ENCODE results near the gene CELF2. TPM values are rescaled to one million over a fixed set of nuclear protein-coding genes. Genes with fewer than 3 reads are reported as not detected.

The CELF2 gene
- total RNA-seq, 1 donor from 2014 or later: 27.5 TPM

GRCh38 chr10:11110539-11110938 lies 92.9 kb downstream of the CELF2 start:
- no peak for TF ChIP-seq CTCF (IDR thresholded peaks at IDR 0.05; ENCODE audit: unreplicated experiment)
- H3K9me3 Mint-ChIP-seq (ENCODE audit: unreplicated experiment): no peaks in the 10 kb centered on the region
- no peak overlapping the region for H3K27ac Mint-ChIP-seq (ENCODE audit: unreplicated experiment)
- no peaks in the 10 kb centered on the region for H3K36me3 Mint-ChIP-seq (ENCODE audit: low read depth, unreplicated experiment)
- H3K4me3 Mint-ChIP-seq (ENCODE audit: unreplicated experiment): no peak overlapping the region
- peaks cover 6% of the 10 kb centered on the region for H3K4me1 Mint-ChIP-seq (ENCODE audit: unreplicated experiment)
- DNase-seq (ENCODE audit: low spot score): no peak
- H3K27me3 Mint-ChIP-seq (ENCODE audit: unreplicated experiment): no peaks in the 10 kb centered on the region

- Mint-ChIP-seq H3K36me3 (ENCODE audit: low read depth, unreplicated experiment) (no peaks in the 10 kb centered on the region), H3K27ac (ENCODE audit: unreplicated experiment) (no peak overlapping the region), H3K4me3 (ENCODE audit: unreplicated experiment) (no peak overlapping the region), H3K27me3 (ENCODE audit: unreplicated experiment) (no peaks in the 10 kb centered on the region), H3K4me1 (ENCODE audit: unreplicated experiment) (peaks cover 3% of the 10 kb centered on the region), H3K9me3 (ENCODE audit: unreplicated experiment) (no peaks in the 10 kb centered on the region)
- TF ChIP-seq CTCF (IDR thresholded peaks at IDR 0.05; ENCODE audit: unreplicated experiment): no peak
- no peak for DNase-seq (ENCODE audit: low spot score)
These were observed 93.8 kb downstream of the CELF2 start for GRCh38 chr10:11111490-11111889.

GRCh38 chr10:11112718-11113117 lies 95.0 kb downstream of the CELF2 start:
- no peak for DNase-seq (ENCODE audit: low spot score)
- no peaks in the 10 kb centered on the region for H3K27me3 Mint-ChIP-seq (ENCODE audit: unreplicated experiment)

GRCh38 chr10:11113156-11113555 lies 95.5 kb downstream of the CELF2 start:
- Mint-ChIP-seq H3K27ac (ENCODE audit: unreplicated experiment) (no peak overlapping the region), H3K27me3 (ENCODE audit: unreplicated experiment) (no peaks in the 10 kb centered on the region), H3K4me3 (ENCODE audit: unreplicated experiment) (no peak overlapping the region), H3K36me3 (ENCODE audit: low read depth, unreplicated experiment) (no peaks in the 10 kb centered on the region), H3K9me3 (ENCODE audit: unreplicated experiment) (no peaks in the 10 kb centered on the region), H3K4me1 (ENCODE audit: unreplicated experiment) (peaks cover 3% of the 10 kb centered on the region)
- peak; percentile 20 for TF ChIP-seq CTCF (IDR thresholded peaks at IDR 0.05; ENCODE audit: unreplicated experiment)
- no peak for DNase-seq (ENCODE audit: low spot score)

More at GRCh38 chr10:11112718-11113117, 95.0 kb downstream of the CELF2 start:
- no peak for TF ChIP-seq CTCF (IDR thresholded peaks at IDR 0.05; ENCODE audit: unreplicated experiment)
- Mint-ChIP-seq H3K27ac (ENCODE audit: unreplicated experiment) (no peak overlapping the region), H3K4me3 (ENCODE audit: unreplicated experiment) (no peak overlapping the region), H3K36me3 (ENCODE audit: low read depth, unreplicated experiment) (no peaks in the 10 kb centered on the region), H3K4me1 (ENCODE audit: unreplicated experiment) (peaks cover 3% of the 10 kb centered on the region), H3K9me3 (ENCODE audit: unreplicated experiment) (no peaks in the 10 kb centered on the region)

- H3K4me3 Mint-ChIP-seq (ENCODE audit: unreplicated experiment): no peak overlapping the region
- no peak for TF ChIP-seq CTCF (IDR thresholded peaks at IDR 0.05; ENCODE audit: unreplicated experiment)
- H3K4me1 Mint-ChIP-seq (ENCODE audit: unreplicated experiment): no peaks in the 10 kb centered on the region
These were observed 96.6 kb downstream of the CELF2 start for GRCh38 chr10:11114269-11114668.

More at GRCh38 chr10:11114269-11114668, 96.6 kb downstream of the CELF2 start:
- no peak for DNase-seq (ENCODE audit: low spot score)
- no peaks in the 10 kb centered on the region for H3K9me3 Mint-ChIP-seq (ENCODE audit: unreplicated experiment)
- H3K36me3 Mint-ChIP-seq (ENCODE audit: low read depth, unreplicated experiment): no peaks in the 10 kb centered on the region
- no peak overlapping the region for H3K27ac Mint-ChIP-seq (ENCODE audit: unreplicated experiment)
- no peaks in the 10 kb centered on the region for H3K27me3 Mint-ChIP-seq (ENCODE audit: unreplicated experiment)
